ENCODE data around the gene VEZF1. TPM values are rescaled to one million over a fixed set of nuclear protein-coding genes. Genes with fewer than 3 reads are reported as not detected.

Gene VEZF1
- total RNA-seq, 4 donors from 2014 or later: 88.5 to 147 (median 91.4) TPM

GRCh38 chr17:57925361-57925990 lies 62.6 kb downstream of the VEZF1 start:
- Histone ChIP-seq H3K27me3 (no peaks in the 10 kb centered on the region), H3K9me3 (no peaks in the 10 kb centered on the region), H3K4me3 (replicated peaks in 1 of 3) (no peak overlapping the region), H3K36me3 (no peaks in the 10 kb centered on the region), H3K27ac (peak overlapping the region; percentile 69 to 80 (median 74)), H3K4me1 (peaks cover 49 to 68% of the 10 kb centered on the region in 2 donors)
- DNase-seq: peak; percentile 51 to 66
- WGBS, 2 donors: 68 to 80% methylated on average over 7 to 9 of the region's 9 CpGs
- TF ChIP-seq CTCF (IDR thresholded peaks at IDR 0.05): no peak
- no peak for TF ChIP-seq POLR2A (IDR thresholded peaks at IDR 0.05)
- intact Hi-C loops (cut with DNase I): no loop called here

- Histone ChIP-seq H3K4me3 (replicated peaks in 1 of 3) (no peak overlapping the region), H3K36me3 (no peaks in the 10 kb centered on the region), H3K27ac (peak overlapping the region; percentile 69 to 80 (median 74)), H3K4me1 (peaks cover 56 to 71% of the 10 kb centered on the region in 2 donors), H3K9me3 (no peaks in the 10 kb centered on the region), H3K27me3 (no peaks in the 10 kb centered on the region)
- 22 to 44% methylated on average over 4 of the region's 4 CpGs for WGBS, 2 donors
- TF ChIP-seq CTCF (IDR thresholded peaks at IDR 0.05): no peak
- TF ChIP-seq POLR2A (IDR thresholded peaks at IDR 0.05): no peak
- DNase-seq: peak; percentile 67 to 85
- intact Hi-C loops (cut with DNase I): no loop called here
Observed at GRCh38 chr17:57924677-57925076, 63.4 kb downstream of the VEZF1 start.

Small RNA genes lying within 50 kb of the gene (small RNA-seq; reads per million reads assigned to genes)
- not detected for gene AC015813.4

Other genes with a start within 250 kb of the VEZF1 start
- not detected for gene CCDC182, start 243.0 kb downstream of the VEZF1 start, total RNA-seq
- gene MRPS23, start 138.2 kb downstream of the VEZF1 start, total RNA-seq: 10 to 100 TPM; 23.6 to 44.3 (median 34.8) TPM
- 10 to 100 TPM; 25.6 to 32.3 (median 29.9) TPM for gene CUEDC1, start 32.8 kb downstream of the VEZF1 start, total RNA-seq
- gene SRSF1, start 19.0 kb upstream of the VEZF1 start, total RNA-seq: 100 to 1,000 TPM; 181 to 266 (median 214) TPM
- gene DYNLL2, start 95.2 kb upstream of the VEZF1 start, total RNA-seq: 10 to 100 TPM; 35.6 to 51.0 (median 41.2) TPM
- not detected for gene OR4D1, start 160.1 kb upstream of the VEZF1 start, total RNA-seq
- gene OR4D2, start 178.7 kb upstream of the VEZF1 start, total RNA-seq: not detected
- gene EPX, start 204.5 kb upstream of the VEZF1 start, total RNA-seq: not detected
- 10 to 100 TPM; 11.6 to 24.1 (median 15.2) TPM for gene MKS1, start 231.0 kb upstream of the VEZF1 start, total RNA-seq

Measured in thyroid gland (tissue), 4 donors.